Hepatocyte (in vitro differentiated cells): ENCODE results near the gene TUBAL3. TPM values are rescaled to one million over a fixed set of nuclear protein-coding genes. Genes with fewer than 3 reads are reported as not detected.

Experiments
- DNase-seq: peaks from one replicate; pipeline ENCODE4 v3.0.0-alpha.2; 2016; ENCODE audit warnings: low spot score
- H2AFZ ChIP-seq: fragments of 200-600 bp; sonication (generic); 2 replicates; pipeline ENCODE4 v1.6.0; 2016; ENCODE audit warnings: antibody characterized with exemption, mild to moderate bottlenecking
- H3K27ac ChIP-seq: fragments of 200-600 bp; sonication (generic); 2 replicates; pipeline ENCODE4 v1.5.1; 2016; ENCODE audit warnings: mild to moderate bottlenecking
- H3K27me3 ChIP-seq: fragments of 200-600 bp; sonication (generic); 2 replicates; pipeline ENCODE4 v1.6.1; 2016
- H3K36me3 ChIP-seq: fragments of 200-600 bp; sonication (generic); replicated peaks from 2 replicates; pipeline ENCODE4 v1.5.1; 2016; ENCODE audit warnings: low read depth; ENCODE audit not compliant: insufficient read depth
- H3K4me1 ChIP-seq: fragments of 200-600 bp; sonication (generic); 2 replicates; pipeline ENCODE4 v1.5.1; 2016; ENCODE audit warnings: mild to moderate bottlenecking, moderate library complexity; ENCODE audit not compliant: insufficient read depth
- H3K4me2 ChIP-seq: fragments of 200-600 bp; sonication (generic); 2 replicates; pipeline ENCODE4 v1.6.0; 2016
- H3K4me3 ChIP-seq: fragments of 200-600 bp; sonication (generic); 2 replicates; pipeline ENCODE4 v1.5.1; 2016; ENCODE audit warnings: mild to moderate bottlenecking
- H3K79me2 ChIP-seq: fragments of 200-600 bp; sonication (generic); 2 replicates; pipeline ENCODE4 v1.6.0; 2017; ENCODE audit warnings: mild to moderate bottlenecking
- H3K9me2 ChIP-seq: fragments of 200-600 bp; sonication (generic); replicated peaks from 2 replicates; pipeline ENCODE4 v1.6.0; 2017; ENCODE audit warnings: mild to moderate bottlenecking; ENCODE audit not compliant: insufficient read depth
- H3K9me3 ChIP-seq: fragments of 200-600 bp; sonication (generic); 2 replicates; pipeline ENCODE4 v1.5.1; 2016; ENCODE audit warnings: low read depth, mild to moderate bottlenecking
- H4K20me1 ChIP-seq: fragments of 200-600 bp; sonication (generic); 2 replicates; pipeline ENCODE4 v1.6.0; 2016; ENCODE audit warnings: mild to moderate bottlenecking; ENCODE audit not compliant: insufficient read depth, poor library complexity, severe bottlenecking
- EZH2 ChIP-seq: fragments of 200-600 bp; sonication (generic); IDR thresholded peaks from 2 replicates; pipeline ENCODE4 v1.6.1; 2016; ENCODE audit warnings: antibody characterized with exemption, mild to moderate bottlenecking, borderline replicate concordance
- EZH2phosphoT487 ChIP-seq: fragments of 200-600 bp; sonication (generic); IDR thresholded peaks from one replicate; pipeline ENCODE4 v1.6.1; 2018; ENCODE audit warnings: antibody characterized with exemption, mild to moderate bottlenecking, low read depth, moderate library complexity; ENCODE audit not compliant: unreplicated experiment, severe bottlenecking
- WGBS: methylation state at CpG from one replicate; pipeline ENCODE4 v1.1.6; 2016; ENCODE audit warnings: low lambda C conversion rate; ENCODE audit errors: missing lambda C conversion rate; 5-methylcytosine and 5-hydroxymethylcytosine counted together
- polyA plus RNA-seq: library from polyadenylated mRNA; unstranded; fragments of >200 nt; fragmentation: Nextera tagmentation; extraction: Ambion mirVana; gene quantifications from 2 replicates; pipeline ENCODE4 v1.2.1, GENCODE V29; 2016
- total RNA-seq: library from RNA; depleted of rRNA; stranded (reverse); fragments of >200 nt; gene quantifications from 2 replicates; pipeline ENCODE4 v1.2.3, GENCODE V29; 2014
- TF ChIP-seq, protein P1 (sequence below): fragments of 200-600 bp; sonication (generic); IDR thresholded peaks from 2 replicates; pipeline ENCODE4 v1.5.1; 2016; ENCODE audit warnings: antibody characterized with exemption, mild to moderate bottlenecking; ENCODE audit not compliant: poor library complexity

TUBAL3 gene
- total and polyA plus RNA-seq, 2 experiments from 2014 or later, result 0.58 to 1.7 TPM

DNA sequence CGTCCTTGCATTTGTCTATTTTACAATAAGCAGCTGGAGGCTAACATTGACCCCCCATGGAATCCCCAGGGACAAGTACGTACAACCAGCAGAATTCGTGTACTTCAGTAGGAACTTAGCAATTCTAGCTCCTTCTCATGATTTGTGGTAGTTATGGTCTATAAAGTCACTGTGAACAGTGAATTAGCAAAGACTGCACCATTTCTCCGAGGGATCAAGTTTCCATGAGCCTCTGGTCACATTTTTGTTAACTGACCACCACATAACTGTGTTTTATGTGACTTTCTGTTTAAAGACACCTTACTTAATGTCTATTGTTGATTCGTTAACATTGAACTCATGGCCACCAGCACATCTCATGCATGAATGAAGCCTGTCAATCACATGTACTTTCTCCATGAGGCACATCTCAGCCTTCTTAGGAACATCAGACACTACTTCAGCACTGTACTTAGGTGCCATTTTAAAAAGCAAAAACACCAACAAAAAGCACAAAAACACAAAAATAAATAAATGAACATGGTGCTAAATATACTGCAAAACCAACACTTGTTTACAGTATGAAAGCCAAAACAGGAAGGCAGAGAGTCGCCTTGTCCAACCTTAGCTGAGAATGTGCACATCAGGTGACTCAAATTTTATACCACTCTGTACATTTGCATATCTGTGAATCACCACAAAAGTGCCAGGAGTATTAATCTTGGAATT is 48.9 kb downstream of the TUBAL3 start:
- H4K20me1 ChIP-seq, result no peaks in the 10 kb centered on the region
- H3K27ac ChIP-seq, result no peak overlapping the region
- H3K9me3 ChIP-seq, result no peaks in the 10 kb centered on the region
- no peak overlapping the region for H2AFZ ChIP-seq
- no peak for DNase-seq
- no peak overlapping the region for H3K4me2 ChIP-seq
- peaks cover 4% of the 10 kb centered on the region for H3K27me3 ChIP-seq
- no peaks in the 10 kb centered on the region for H3K9me2 ChIP-seq
- 82% methylated on average over 6 of the region's 6 CpGs for WGBS
- H3K79me2 ChIP-seq, result no peaks in the 10 kb centered on the region
- no peaks in the 10 kb centered on the region for H3K36me3 ChIP-seq
- H3K4me3 ChIP-seq, result no peak overlapping the region
- TF ChIP-seq EZH2phosphoT487, result no peak
- H3K4me1 ChIP-seq, result no peaks in the 10 kb centered on the region

DNA sequence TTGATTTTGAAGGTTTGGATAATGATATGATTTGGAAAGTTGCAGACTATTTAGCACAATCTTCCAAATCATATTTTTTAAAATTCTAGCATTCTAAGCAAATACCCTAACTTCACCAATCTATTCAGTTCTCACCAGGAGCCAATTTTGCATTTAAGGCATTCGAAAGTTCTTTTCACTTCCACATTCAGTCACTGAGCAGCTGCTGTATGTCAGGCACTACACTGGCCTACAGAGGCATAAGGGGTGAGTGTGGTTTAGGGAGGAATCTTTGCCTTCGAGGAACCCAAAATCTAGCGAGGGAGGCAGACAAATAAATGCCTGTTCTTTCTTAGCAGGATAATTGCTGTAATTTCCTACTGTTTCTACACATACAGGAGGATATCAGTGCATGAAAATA is 50.6 kb downstream of the TUBAL3 start:
- no peak overlapping the region for H3K4me3 ChIP-seq
- H3K9me3 ChIP-seq, result no peaks in the 10 kb centered on the region
- H3K9me2 ChIP-seq, result no peaks in the 10 kb centered on the region
- no peaks in the 10 kb centered on the region for H3K79me2 ChIP-seq
- H2AFZ ChIP-seq, result no peak overlapping the region
- peaks cover 4% of the 10 kb centered on the region for H3K27me3 ChIP-seq
- no peak overlapping the region for H3K27ac ChIP-seq
- H3K4me1 ChIP-seq, result no peaks in the 10 kb centered on the region
- H3K36me3 ChIP-seq, result no peaks in the 10 kb centered on the region
- no peak overlapping the region for H3K4me2 ChIP-seq
- 72% methylated on average over 3 of the region's 3 CpGs for WGBS
- H4K20me1 ChIP-seq, result no peaks in the 10 kb centered on the region
- DNase-seq, result no peak
- TF ChIP-seq EZH2phosphoT487, result no peak
- TF ChIP-seq, protein P1, sequence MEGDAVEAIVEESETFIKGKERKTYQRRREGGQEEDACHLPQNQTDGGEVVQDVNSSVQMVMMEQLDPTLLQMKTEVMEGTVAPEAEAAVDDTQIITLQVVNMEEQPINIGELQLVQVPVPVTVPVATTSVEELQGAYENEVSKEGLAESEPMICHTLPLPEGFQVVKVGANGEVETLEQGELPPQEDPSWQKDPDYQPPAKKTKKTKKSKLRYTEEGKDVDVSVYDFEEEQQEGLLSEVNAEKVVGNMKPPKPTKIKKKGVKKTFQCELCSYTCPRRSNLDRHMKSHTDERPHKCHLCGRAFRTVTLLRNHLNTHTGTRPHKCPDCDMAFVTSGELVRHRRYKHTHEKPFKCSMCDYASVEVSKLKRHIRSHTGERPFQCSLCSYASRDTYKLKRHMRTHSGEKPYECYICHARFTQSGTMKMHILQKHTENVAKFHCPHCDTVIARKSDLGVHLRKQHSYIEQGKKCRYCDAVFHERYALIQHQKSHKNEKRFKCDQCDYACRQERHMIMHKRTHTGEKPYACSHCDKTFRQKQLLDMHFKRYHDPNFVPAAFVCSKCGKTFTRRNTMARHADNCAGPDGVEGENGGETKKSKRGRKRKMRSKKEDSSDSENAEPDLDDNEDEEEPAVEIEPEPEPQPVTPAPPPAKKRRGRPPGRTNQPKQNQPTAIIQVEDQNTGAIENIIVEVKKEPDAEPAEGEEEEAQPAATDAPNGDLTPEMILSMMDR, result no peak
- no peak for TF ChIP-seq EZH2

DNA sequence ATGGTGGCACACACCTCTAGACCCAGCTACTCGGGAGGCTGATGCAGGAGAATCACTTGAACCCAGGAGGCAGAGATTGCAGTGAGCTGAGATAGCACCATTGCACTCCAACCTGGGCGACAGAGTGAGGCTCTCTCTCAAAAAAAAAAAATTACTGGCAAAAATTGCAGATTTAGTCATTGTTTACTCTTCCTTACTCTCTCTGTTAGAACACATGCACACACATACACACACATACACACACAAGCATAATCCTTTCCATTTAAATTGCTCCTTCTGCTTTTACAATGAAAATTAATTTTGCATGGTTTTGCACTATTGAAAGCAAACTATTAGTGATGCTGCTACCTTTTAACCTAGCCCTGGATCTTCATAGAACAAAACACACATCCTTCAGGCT is 55.3 kb downstream of the TUBAL3 start:
- Histone ChIP-seq H4K20me1 (no peaks in the 10 kb centered on the region), H3K79me2 (no peaks in the 10 kb centered on the region), H3K9me2 (no peaks in the 10 kb centered on the region), H3K4me2 (no peak overlapping the region), H3K36me3 (no peaks in the 10 kb centered on the region), H3K4me1 (no peaks in the 10 kb centered on the region), H3K9me3 (no peaks in the 10 kb centered on the region), H3K27me3 (no peaks in the 10 kb centered on the region), H2AFZ (no peak overlapping the region), H3K4me3 (no peak overlapping the region), H3K27ac (no peak overlapping the region)
- TF ChIP-seq EZH2, result no peak
- TF ChIP-seq, protein P1, result no peak
- TF ChIP-seq EZH2phosphoT487, result no peak
- DNase-seq, result no peak
- WGBS, result 81% methylated on average over 2 of the region's 2 CpGs

DNA sequence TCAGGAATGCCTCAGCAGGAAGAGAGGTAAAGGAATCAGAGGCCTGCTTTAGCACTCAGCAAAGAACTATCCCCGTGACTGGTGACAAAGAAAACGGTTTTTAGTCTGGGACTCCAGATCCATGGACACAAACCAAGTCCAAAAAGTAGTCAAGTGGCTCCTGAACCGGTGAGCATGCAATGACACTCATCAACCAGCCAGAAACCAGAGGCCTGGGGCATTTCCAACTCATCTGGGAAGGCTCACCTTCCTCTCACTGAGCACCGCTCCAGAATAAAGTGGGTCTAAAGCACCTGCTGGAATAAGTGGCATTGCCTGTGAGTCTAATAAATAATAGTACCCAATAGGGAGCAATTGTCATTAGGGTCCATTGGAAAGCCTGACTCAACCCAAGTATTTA is 57.7 kb downstream of the TUBAL3 start:
- Histone ChIP-seq H3K4me3 (no peak overlapping the region), H2AFZ (no peak overlapping the region), H3K27me3 (no peaks in the 10 kb centered on the region), H3K4me1 (no peaks in the 10 kb centered on the region), H3K36me3 (no peaks in the 10 kb centered on the region), H4K20me1 (no peaks in the 10 kb centered on the region), H3K79me2 (no peaks in the 10 kb centered on the region), H3K4me2 (no peak overlapping the region), H3K9me3 (no peaks in the 10 kb centered on the region), H3K9me2 (no peaks in the 10 kb centered on the region), H3K27ac (no peak overlapping the region)
- TF ChIP-seq, protein P1, result no peak
- no peak for TF ChIP-seq EZH2
- no peak for TF ChIP-seq EZH2phosphoT487
- DNase-seq, result no peak
- 67% methylated on average over 4 of the region's 4 CpGs for WGBS
